Prostate gland (tissue), 2 donors: ENCODE measurements around the gene MGAT4A. TPM values are rescaled to one million over a fixed set of nuclear protein-coding genes. Genes with fewer than 3 reads are reported as not detected.
"Not testable (repeated sequence)": the region's sequence is repeated elsewhere in the genome, so short reads cannot be mapped to it uniquely, and the experiment has no call there.

Experiments used
- DNase-seq: peaks from one replicate; pipeline ENCODE4 v3.0.0-alpha.2; 2019; ENCODE audit warnings: low spot score
- H3K27ac ChIP-seq, 2 donors: fragments of 200-600 bp; sonication (generic); 2 replicates each; pipeline ENCODE4 v1.5.1; 2017 to 2019
- H3K27me3 ChIP-seq: fragments of 200-600 bp; sonication (generic); replicated peaks from 2 replicates; pipeline ENCODE4 v1.5.1; 2019; ENCODE audit not compliant: insufficient read depth
- H3K36me3 ChIP-seq, 2 donors: fragments of 200-600 bp; sonication (generic); 1 replicate in 1 of 2; 2 replicates in 1 of 2; pipeline versions ENCODE4 v1.5.1 to v1.8.1; 2017 to 2019
- H3K4me1 ChIP-seq: fragments of 200-600 bp; sonication (generic); replicated peaks from 2 replicates; pipeline ENCODE4 v1.5.1; 2019
- H3K4me3 ChIP-seq, 2 donors: fragments of 200-600 bp; sonication (generic); 2 replicates each; pipeline ENCODE4 v1.5.1; 2017 to 2019
- H3K9me3 ChIP-seq: fragments of 200-600 bp; sonication (generic); 2 replicates; pipeline ENCODE4 v1.5.1; 2017
- POLR2A ChIP-seq: fragments of 450-650 bp; IDR thresholded peaks from one replicate; pipeline ENCODE4 v1.6.1; 2016; ENCODE audit warnings: antibody characterized with exemption, mild to moderate bottlenecking
- POLR2AphosphoS5 ChIP-seq: sonication (generic); formaldehyde crosslinking; IDR thresholded peaks from one replicate; pipeline ENCODE4 v1.6.1; 2017; ENCODE audit warnings: antibody characterized with exemption
- WGBS: methylation state at CpG from one replicate; pipeline ENCODE4 v1.1.5; 2018; 5-methylcytosine and 5-hydroxymethylcytosine counted together
- intact Hi-C: fragments of 100-400 bp; cut with DNase I; formaldehyde crosslinking; loops from one replicate; pipeline ENCODE4 v1.14.2; 2022
- total RNA-seq, 2 donors: library from RNA; depleted of rRNA; stranded (reverse); fragments of >200 nt; gene quantifications; one replicate each; pipeline ENCODE4 v1.1.0, GENCODE V29; 2016
- TF ChIP-seq, protein P1 (sequence below), 4 experiments: fragments of 200-600 bp in 2 of 4; fragments of 450-650 bp in 2 of 4; sonication (generic) in 2 of 4; IDR thresholded peaks; 1 replicate in 3 of 4; 2 replicates in 1 of 4; pipeline ENCODE4 v1.5.1; 2016 to 2019; ENCODE audit warnings: antibody characterized with exemption in 4 of 4, mild to moderate bottlenecking in 2 of 4, moderate library complexity in 2 of 4

Gene MGAT4A
- total RNA-seq, 2 donors from 2014 or later = 14.0 to 20.4 TPM

DNA sequence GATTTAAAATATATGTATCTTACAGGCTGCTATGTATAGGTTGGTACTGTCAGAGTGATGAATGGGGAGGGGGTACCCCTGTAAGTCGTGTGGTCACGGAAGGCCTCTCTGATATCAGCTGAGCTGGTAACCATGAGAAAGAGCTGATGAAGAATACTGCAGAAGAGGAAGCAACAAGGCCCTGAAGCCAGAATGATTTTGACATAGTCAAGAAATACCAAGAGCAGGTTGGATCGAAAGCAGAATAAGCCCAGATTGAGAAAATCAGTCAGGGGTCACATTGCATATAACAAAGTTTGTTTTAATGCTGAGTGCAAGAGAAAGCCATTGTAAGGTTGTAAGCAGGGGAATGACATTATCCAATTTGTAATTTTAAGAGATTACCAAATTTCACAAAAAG, 65.3 kb downstream of the MGAT4A start:
- DNase-seq = no peak
- H3K27me3 ChIP-seq = no peaks in the 10 kb centered on the region
- 96% methylated on average over 3 of the region's 3 CpGs for WGBS
- H3K9me3 ChIP-seq = no peaks in the 10 kb centered on the region
- no peak overlapping the region for H3K27ac ChIP-seq
- no peaks in the 10 kb centered on the region for H3K36me3 ChIP-seq
- H3K4me3 ChIP-seq = no peak overlapping the region
- intact Hi-C loops = no loop called here
- no peaks in the 10 kb centered on the region for H3K4me1 ChIP-seq
- TF ChIP-seq POLR2A (no peak), POLR2AphosphoS5 (no peak)
- TF ChIP-seq, protein P1, sequence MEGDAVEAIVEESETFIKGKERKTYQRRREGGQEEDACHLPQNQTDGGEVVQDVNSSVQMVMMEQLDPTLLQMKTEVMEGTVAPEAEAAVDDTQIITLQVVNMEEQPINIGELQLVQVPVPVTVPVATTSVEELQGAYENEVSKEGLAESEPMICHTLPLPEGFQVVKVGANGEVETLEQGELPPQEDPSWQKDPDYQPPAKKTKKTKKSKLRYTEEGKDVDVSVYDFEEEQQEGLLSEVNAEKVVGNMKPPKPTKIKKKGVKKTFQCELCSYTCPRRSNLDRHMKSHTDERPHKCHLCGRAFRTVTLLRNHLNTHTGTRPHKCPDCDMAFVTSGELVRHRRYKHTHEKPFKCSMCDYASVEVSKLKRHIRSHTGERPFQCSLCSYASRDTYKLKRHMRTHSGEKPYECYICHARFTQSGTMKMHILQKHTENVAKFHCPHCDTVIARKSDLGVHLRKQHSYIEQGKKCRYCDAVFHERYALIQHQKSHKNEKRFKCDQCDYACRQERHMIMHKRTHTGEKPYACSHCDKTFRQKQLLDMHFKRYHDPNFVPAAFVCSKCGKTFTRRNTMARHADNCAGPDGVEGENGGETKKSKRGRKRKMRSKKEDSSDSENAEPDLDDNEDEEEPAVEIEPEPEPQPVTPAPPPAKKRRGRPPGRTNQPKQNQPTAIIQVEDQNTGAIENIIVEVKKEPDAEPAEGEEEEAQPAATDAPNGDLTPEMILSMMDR (IDR thresholded peaks at IDR 0.05) = no peak

DNA sequence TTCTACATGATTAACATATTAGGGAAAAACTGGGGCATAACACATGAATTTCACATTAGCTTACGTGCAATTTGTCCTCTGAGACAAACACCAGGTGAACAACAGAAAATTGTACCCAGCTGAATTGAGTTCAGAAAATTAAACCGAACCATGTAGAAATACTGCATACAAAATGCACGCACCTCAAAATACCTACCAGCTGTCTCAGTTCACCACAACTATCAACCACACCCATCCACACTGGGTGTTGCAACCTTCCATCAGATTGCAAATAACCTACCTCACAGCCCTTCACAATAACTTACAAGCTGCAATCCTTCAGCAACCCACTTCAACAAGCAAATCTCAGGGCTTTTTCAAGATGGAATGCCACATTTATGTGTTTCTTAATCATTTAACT, 66.6 kb downstream of the MGAT4A start:
- Histone ChIP-seq H3K9me3 (no peaks in the 10 kb centered on the region), H3K27me3 (no peaks in the 10 kb centered on the region), H3K27ac (no peak overlapping the region), H3K4me3 (no peak overlapping the region), H3K4me1 (no peaks in the 10 kb centered on the region), H3K36me3 (no peaks in the 10 kb centered on the region)
- intact Hi-C loops = no loop called here
- no peak for TF ChIP-seq POLR2A
- TF ChIP-seq, protein P1 (IDR thresholded peaks at IDR 0.05) = no peak
- TF ChIP-seq POLR2AphosphoS5 = no peak
- 95% methylated on average over 3 of the region's 3 CpGs for WGBS
- no peak for DNase-seq

DNA sequence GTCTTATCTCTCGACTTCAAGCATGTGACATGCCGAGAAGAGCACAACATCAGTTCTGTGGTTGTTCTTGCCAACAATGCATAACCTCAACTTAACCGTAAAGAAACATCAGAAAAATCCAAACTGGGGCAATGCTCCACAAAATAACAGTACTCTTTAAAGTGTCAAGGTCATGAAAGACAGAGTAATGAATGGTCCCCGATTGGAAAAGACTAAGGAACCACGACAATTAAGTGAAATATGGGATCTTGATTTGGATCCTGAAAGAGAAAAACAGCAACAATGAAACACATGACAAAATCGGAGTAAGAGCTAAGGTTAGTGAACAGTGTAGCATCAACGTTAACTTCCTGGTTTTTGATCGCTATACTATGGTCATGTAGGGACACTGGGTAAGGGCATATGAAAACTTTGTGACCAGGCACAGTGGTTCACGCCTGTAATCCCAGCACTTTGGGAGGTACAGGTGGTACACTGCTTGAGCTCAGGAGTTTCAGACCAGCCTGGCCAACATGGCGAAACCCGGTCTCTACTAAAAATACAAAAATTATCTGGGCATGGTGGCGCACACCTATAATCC, 67.3 kb downstream of the MGAT4A start:
- Histone ChIP-seq H3K9me3 (no peaks in the 10 kb centered on the region), H3K27me3 (no peaks in the 10 kb centered on the region), H3K27ac (no peak overlapping the region), H3K36me3 (no peaks in the 10 kb centered on the region), H3K4me3 (no peak overlapping the region), H3K4me1 (no peaks in the 10 kb centered on the region)
- intact Hi-C loops = no loop called here
- TF ChIP-seq POLR2AphosphoS5 (no peak), POLR2A (no peak)
- TF ChIP-seq, protein P1 (IDR thresholded peaks at IDR 0.05) = no peak
- 90% methylated on average over 12 of the region's 12 CpGs for WGBS
- no peak for DNase-seq

DNA sequence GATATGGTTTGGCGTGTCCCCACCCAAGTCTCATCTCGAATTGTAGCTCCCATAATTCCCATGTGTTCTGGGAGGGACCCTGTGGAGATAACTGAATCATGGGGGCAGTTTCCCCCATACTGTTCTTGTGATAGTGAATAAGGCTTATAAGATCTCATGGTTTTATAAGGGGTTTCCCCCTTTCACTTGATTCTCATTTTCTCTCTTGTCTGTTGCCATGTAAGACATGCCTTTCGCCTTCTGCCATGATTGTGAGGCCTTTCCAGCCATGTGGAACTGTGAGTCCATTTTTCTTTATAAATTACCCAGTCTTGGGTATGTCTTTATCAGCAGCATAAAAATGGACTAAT, 71.5 kb downstream of the MGAT4A start:
- WGBS = 96% methylated on average over 3 of the region's 3 CpGs
- H3K9me3 ChIP-seq, intact Hi-C loops, H3K4me3 ChIP-seq, H3K27ac ChIP-seq, DNase-seq, H3K36me3 ChIP-seq, H3K4me1 ChIP-seq, H3K27me3 ChIP-seq: not testable (repeated sequence)

DNA sequence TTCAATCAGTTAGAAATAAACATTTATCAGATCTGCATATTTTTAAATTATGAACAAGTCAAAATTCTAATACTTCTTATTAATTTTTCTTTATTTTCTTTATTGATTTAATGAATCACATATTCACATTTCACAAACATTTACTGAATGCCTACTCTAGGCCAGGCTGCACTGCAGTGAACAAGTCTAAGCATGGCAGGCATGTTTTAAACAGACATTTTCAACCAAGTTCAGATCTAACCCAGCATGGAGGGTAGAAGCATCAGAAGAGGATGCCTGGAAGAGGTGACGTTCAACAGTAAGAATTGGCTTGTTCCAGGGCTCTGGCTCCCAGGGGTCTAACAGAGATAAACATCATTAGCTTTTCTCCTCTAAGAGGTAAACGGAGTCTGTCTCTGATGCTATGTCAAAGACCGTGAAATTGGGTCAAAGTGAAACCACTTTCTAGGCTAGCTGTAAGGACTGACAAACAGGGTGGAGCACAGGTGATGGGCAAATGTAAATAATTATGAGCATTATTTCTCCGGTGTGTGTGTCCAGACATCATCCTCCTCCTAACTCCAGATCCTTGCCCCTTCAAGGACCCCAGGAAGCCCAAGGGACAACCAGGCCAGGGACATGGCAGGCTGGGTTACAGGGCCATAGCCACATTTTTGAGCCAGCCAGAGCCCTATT, 72.0 kb downstream of the MGAT4A start:
- H3K9me3 ChIP-seq = no peaks in the 10 kb centered on the region
- WGBS = 92% methylated on average over 4 of the region's 4 CpGs

More for the DNA sequence above, 72.0 kb downstream of the MGAT4A start:
- intact Hi-C loops = no loop called here
- TF ChIP-seq POLR2AphosphoS5 = no peak
- TF ChIP-seq, protein P1 (IDR thresholded peaks at IDR 0.05) = no peak
- Histone ChIP-seq H3K4me1 (no peaks in the 10 kb centered on the region), H3K4me3 (no peak overlapping the region), H3K27ac (no peak overlapping the region), H3K36me3 (no peaks in the 10 kb centered on the region), H3K27me3 (no peaks in the 10 kb centered on the region)
- DNase-seq = no peak
